Astrocyte of the spinal cord (primary cell): ENCODE results near the gene KPNA4.
"Not testable (repeated sequence)": the region's sequence is repeated elsewhere in the genome, so short reads cannot be mapped to it uniquely, and the experiment has no call there.

Experiments
- DNase-seq: peaks from one replicate; pipeline ENCODE4 v3.0.0; 2011; ENCODE audit warnings: low read depth, low spot score
- H3K4me3 ChIP-seq: 2 replicates; pipeline ENCODE4 v1.5.1; 2011; ENCODE audit warnings: low read depth, mild to moderate bottlenecking, low read length, moderate library complexity
- in situ Hi-C: cut with HindIII; loops from 2 replicates; pipeline ENCODE4 v1.10.0; 2017; ENCODE audit warnings: low sequenced_read_pairs
- TF ChIP-seq, protein P1 (sequence below): IDR thresholded peaks from 2 replicates; pipeline ENCODE4 v1.5.1; 2012; ENCODE audit warnings: low read depth, mild to moderate bottlenecking, low read length, inconsistent platforms

KPNA4 gene

GRCh38 chr3:160454995-160455394, 110.4 kb downstream of the KPNA4 start:
- H3K4me3 ChIP-seq, result no peak overlapping the region
- no peak for DNase-seq
- TF ChIP-seq, protein P1, sequence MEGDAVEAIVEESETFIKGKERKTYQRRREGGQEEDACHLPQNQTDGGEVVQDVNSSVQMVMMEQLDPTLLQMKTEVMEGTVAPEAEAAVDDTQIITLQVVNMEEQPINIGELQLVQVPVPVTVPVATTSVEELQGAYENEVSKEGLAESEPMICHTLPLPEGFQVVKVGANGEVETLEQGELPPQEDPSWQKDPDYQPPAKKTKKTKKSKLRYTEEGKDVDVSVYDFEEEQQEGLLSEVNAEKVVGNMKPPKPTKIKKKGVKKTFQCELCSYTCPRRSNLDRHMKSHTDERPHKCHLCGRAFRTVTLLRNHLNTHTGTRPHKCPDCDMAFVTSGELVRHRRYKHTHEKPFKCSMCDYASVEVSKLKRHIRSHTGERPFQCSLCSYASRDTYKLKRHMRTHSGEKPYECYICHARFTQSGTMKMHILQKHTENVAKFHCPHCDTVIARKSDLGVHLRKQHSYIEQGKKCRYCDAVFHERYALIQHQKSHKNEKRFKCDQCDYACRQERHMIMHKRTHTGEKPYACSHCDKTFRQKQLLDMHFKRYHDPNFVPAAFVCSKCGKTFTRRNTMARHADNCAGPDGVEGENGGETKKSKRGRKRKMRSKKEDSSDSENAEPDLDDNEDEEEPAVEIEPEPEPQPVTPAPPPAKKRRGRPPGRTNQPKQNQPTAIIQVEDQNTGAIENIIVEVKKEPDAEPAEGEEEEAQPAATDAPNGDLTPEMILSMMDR, result no peak
- in situ Hi-C loops, result no loop called here

DNA sequence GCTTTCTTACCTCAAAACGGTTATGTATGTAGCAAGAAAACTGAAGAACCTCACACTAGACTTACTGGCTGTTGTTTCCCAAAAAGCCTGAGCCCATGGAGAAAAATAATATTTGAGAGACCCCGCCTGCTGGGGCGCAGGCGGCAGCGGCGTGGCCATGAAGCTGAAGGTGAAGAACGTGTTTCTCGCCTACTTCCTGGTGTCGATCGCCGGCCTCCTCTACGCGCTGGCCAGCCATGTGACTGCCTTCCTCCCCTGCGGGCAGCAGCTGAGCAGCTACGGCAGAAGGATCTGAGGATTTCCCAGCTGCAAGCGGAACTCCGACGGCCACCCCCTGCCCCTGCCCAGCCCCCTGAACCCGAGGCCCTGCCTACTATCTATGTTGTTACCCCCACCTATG, 113.1 kb downstream of the KPNA4 start:
- DNase-seq, in situ Hi-C loops, H3K4me3 ChIP-seq: not testable (repeated sequence)

- in situ Hi-C loops, result no loop called here
- no peak for DNase-seq
- TF ChIP-seq, protein P1, result no peak
- H3K4me3 ChIP-seq, result no peak overlapping the region
Measured at GRCh38 chr3:160451602-160452001, 113.8 kb downstream of the KPNA4 start.

DNA sequence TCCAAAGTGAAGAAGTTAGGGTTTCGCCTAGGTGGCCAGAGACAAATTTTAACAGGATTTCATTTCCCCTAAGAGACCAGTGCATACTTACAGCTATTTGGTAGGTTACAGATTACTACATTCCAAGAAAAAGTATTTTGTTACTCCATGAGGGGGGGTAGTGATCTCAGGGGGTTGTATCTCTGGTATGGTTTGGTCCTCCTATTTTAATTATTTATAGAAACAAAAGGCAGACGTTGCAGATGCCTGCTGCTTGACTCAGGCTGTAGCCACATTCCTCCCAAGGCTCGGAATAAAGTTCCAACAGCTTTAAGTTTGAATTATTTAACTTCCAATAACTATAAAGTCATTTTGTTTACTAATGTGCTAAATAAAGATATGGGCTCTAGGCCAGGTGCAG, 114.5 kb downstream of the KPNA4 start:
- TF ChIP-seq, protein P1, result no peak
- peak; percentile 85 for DNase-seq
- in situ Hi-C loops, result no loop called here
- no peak overlapping the region for H3K4me3 ChIP-seq

- H3K4me3 ChIP-seq, result peak within 1 kb of the TSS; percentile 82
- DNase-seq, result peak; percentile 99
- in situ Hi-C loops, result no loop called here
- TF ChIP-seq, protein P1, result peak; percentile 0
Measured at GRCh38 chr3:160449636-160450598, 115.5 kb downstream of the KPNA4 start, which contains the start of gene TRIM59. Gene TRIM59, minus strand, starts transcription at chr3:160449786. Its CDS starts 10,603 bp downstream, at chr3:160439183.

- H3K4me3 ChIP-seq, result peak overlapping the region; percentile 82
- DNase-seq, result peak; percentile 43
- TF ChIP-seq, protein P1, result peak; percentile 0
- in situ Hi-C loops, result no loop called here
Measured at GRCh38 chr3:160448845-160449635, 116.3 kb downstream of the KPNA4 start.
